NCI-H1048 (cell line): Measurements from ENCODE around the gene HPSE2.
"Not testable (repeated sequence)": the region's sequence is repeated elsewhere in the genome, so short reads cannot be mapped to it uniquely, and the experiment has no call there.

Experiments used
- DNase-seq: peaks from one replicate; lab custom pipeline; 2025; lab: John Stamatoyannopoulos, UW

The HPSE2 gene

DNA sequence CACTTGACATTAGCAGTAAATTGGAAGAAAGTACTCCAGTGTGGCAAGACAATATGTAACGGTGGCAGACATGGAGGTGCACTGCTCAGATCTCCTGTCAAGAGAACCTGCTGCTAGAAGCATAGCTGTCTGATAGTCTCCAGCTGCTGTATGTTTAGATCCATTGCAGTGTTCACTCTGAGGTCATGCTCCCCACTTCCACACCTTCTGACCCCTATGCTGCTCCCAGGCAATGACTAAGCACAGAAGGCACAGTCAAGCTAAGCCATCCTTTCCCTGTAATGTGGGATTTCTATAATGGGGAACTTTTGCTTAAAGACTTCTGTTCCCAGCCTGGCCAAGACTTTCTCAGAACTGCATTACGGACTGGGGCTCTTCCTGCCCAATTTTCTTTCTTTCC lies 315.8 kb downstream of the HPSE2 start:
- no peak for DNase-seq

DNA sequence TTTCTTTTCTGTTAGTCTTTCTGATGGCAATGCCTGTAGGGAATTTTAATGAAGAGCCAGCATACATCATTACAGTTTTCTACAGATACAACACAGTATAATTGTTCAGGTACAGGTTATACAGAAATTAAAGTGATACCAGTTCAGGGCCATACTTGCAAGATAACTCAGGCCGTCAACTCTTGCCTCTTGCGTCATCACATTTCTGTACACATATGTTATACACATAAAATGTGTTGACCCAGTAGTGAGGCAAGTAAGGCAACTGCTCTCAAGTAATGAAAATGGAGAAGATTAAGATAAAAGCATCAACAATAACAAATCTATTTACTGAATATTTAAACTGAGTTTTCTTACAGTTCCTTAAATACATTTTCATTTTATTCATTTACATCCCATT lies 317.8 kb downstream of the HPSE2 start:
- DNase-seq, result no peak

DNA sequence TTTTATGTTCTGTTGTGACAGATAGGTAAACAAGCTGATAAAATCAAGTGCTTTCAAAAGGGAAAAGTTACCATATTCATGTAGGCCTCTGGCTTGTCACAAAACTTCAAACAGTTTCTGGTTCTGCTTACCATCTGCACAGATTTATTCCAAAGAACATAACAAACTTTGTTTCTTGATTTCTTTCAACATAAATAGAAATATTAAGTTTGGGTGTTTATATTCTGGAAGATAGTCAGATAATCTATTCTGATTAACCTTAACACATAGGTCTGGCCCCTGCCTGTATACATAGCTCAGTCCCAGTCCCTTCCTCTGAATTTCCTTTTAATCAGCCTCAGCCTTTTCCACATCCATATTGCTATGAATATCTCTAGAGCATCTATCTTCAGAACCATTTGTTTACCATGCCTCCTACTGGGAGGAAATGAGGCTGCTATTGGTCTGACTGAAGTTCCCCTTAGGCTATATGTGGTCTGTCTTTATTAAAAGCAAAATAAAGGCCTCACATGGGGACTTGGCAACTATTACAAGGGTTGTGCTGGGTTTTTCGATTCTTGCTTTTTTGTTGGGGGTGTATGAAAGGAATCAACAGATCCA lies 319.0 kb downstream of the HPSE2 start:
- DNase-seq, result no peak

DNA sequence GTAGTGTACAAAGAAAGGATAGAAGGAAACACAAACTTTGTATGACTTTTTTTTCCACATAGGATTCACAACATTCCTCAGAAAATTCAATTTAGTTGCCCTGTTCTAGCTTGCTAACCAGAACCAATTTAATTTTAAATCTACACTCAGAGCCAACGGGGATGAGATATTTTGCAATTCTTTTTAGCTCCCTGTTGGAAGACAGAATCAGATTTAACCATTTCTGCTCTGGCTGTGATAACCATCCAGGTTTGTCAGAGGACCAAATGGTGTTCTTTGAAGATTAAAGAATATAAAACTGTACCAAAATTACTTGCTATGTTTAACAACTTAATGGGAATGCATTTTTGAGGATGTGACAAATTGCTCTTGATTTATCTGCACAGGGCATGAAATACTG lies 319.7 kb downstream of the HPSE2 start:
- DNase-seq, result no peak

DNA sequence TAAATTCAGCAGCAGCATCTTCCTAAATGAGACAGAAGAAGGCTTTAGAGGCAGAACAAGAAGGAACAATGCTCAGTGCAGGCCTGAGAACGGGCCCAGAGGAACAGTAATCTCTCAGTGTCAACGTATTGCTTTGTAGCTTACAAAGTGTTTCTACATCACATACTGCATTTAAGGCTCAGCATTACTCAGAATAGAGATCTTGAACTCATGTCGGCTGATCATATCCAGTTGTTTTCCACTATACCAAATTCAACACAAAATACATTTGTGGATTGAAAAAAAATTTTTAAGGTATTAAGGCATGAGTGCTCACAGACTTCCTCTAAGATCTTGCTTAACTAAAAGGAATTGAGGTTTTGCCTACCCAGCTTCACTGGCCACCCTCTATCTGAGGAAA lies 325.1 kb downstream of the HPSE2 start:
- DNase-seq, result no peak

DNA sequence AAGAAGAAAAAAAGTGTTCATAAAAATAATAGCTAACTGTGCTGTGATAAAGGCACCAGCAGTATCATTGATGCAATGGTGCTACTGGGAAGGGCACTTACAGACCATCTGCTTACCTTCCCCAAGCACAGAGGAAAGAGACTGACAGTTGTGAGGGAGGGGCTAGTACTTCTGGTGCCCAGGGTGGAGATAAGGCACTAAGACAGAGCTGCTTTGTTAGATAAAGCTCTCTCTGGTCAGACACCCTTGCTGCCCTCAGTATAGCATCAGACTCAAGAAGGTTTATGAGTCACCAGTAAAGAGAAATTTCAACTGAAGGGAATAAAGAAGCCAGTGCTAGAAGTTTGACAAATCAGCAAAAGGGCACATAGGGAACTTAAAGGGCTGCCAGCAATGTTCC lies 325.6 kb downstream of the HPSE2 start:
- DNase-seq, result no peak

DNA sequence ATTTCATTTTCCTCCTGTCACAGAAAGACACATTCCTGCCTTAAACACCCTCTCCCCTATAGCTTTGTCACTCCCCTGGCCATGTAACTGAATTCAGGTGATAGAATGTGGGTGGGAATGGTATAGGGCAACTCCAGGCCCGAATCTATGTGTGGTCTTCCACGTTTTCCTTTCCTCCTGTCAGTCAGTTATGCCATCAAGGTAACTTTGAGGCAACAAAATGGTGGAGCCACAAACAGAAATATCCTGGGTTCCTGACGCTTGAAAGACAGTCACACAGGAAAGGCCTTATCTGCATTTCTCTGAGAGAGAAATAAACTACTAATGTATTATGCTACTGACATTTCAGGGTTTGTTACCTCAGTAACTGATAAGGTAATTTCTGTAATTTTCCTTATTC lies 326.8 kb downstream of the HPSE2 start:
- no peak for DNase-seq

DNA sequence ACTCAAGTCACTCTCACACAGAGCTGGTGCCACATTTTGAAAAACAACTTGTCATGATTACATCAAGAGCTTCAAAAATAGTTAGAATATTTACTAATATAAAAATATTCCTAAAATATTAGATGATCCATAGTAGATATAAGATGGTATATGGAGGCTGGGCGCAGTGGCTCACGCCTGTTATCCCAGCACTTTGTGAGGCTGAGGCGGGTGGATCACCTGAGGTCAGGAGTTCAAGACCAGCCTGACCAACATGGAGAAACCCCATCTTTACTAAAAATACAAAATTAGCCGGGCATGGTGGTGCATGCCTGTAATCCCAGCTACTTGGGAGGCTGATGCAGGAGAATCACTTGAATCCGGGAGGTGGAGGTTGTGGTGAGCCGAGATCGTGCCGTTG lies 327.4 kb downstream of the HPSE2 start:
- not testable (repeated sequence) for DNase-seq

DNA sequence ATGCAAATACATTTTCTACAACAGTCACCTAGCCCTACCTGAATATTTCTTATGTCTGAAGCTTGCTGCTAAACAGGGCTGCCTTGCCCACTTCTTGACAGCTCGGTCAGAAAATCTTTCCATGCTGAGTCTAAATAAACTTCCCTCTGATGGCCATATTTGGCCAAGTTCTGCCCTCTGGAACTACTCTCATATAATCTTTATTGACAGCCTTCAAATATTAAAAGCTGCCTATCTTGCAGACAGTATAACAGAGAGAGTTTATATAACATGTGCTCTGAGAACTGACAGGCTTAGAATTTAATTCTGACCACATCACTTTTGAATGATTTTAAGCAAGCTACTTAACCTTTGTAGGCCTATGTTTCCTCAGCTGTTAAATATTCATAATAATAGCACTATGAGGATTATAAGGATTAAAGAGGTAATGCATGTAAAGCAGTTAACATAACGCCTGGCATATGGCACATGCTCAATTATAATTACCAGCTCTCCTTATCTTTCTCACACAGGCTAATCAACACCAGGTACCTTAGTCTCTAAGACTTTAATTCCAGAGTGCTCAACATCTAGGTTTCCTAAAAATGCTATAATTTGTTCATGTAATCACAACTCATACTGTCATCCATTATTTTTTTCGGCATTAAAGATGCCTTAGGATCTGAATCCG lies 334.1 kb downstream of the HPSE2 start:
- no peak for DNase-seq

DNA sequence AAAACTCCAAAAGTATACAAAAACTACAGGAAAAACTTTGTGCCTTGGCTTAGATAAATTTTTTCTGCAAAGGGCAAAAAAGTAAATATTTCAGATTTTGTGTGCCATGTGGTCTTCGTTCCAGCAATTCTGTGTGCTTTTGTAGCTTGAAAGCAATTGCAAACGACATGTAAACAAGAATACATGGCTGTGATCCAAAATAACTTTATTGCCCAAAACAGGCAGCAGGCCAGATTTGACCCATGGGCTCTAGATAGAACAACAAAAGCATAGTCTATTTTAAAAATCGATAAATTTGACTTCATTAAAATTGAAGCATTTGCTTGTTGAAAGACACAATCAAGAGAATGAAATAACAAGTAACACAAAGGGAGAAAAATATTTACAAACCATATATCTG lies 336.6 kb downstream of the HPSE2 start:
- no peak for DNase-seq

DNA sequence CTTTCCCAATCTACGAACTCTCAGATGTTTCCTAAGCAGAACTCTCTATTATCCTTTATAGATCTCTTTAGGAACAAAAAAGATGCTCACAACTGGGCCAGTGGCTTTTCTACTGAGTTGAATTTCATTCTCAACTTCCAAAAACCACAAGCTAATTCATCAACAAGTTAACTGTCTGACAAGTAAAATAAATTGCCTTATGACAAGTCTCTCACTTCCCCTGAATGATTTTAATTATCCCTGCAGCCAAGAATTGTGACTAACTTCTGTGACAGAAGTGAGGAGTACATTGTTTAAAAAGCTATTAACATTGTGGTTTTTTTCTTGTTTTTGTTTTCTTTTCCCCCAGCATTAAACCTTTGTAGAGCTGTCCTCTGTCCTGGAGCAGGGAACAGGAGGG lies 343.1 kb downstream of the HPSE2 start:
- DNase-seq, result no peak

DNA sequence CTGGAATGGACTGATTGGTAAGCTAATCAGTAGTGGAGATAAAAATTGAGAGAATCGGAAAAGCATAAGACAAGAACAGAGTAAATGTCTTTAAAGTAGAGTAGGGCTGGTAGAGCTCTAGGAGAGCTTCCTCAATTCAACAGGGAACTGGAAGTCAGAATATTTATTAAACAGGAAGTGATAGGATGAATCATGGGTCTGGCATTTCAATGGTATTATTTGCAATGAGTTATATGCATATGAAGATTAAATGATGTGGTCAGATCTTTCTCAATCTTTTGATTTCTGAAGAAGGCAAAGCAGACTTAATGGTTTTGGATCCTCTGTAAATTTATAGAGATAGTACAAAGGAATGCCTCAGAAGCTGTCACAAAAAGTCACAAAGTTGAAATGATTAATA lies 349.0 kb downstream of the HPSE2 start:
- DNase-seq, result no peak

DNA sequence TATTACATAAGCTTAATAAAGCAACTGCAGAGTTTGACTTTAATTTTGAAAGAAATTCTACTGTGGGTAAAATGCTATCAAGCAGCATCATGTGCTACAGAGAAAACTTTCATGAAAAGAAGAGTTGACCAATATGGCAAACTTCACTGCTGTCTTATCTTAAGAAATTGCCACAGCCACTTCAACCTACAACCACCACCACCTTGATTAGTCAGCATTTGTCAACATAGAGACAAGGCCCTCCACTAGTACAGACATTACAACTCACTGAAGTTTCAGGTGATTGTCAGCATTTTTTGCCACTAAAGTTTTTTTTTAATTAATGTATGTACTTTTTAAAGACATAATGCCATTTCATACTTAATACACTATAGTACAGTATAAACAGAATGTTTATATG lies 350.3 kb downstream of the HPSE2 start:
- DNase-seq, result no peak

DNA sequence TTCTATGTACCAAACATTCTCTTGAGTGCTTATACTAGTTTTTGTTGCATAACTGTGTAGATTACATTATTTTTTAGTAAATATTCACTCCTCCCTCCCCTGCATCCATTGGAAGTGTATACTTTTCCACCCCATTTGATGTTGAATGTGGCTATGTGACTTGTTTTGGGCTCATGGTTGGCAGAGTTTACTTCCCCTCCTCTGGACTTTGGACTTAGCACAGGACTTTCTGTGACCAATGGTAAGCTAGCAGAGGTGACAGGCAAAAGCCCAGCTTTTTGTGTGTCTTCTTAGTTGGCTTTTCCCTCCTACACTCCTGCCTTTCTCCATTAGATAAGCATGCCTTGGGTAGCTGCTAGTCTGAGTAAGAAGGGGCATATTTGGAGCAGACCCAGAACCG lies 353.9 kb downstream of the HPSE2 start:
- no peak for DNase-seq

DNA sequence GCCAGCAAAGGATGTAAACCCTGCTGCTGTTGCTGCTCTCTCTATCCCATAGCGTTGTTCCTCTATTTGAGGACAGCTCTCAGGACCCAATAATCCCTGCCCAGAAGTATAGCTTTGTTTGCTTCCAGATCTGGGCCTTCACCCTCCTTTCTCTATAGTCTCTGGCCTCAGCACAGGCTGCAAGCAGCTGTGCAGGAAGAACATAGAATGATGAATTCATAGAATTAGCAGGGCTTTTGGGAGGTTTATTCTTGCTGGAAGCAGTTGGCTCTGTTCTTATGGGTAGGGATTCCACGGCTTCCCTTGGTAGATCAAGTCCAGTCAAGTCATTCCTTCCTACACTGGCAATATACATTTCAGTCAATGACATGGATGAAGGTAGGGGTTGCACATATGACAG lies 354.7 kb downstream of the HPSE2 start:
- DNase-seq, result no peak

DNA sequence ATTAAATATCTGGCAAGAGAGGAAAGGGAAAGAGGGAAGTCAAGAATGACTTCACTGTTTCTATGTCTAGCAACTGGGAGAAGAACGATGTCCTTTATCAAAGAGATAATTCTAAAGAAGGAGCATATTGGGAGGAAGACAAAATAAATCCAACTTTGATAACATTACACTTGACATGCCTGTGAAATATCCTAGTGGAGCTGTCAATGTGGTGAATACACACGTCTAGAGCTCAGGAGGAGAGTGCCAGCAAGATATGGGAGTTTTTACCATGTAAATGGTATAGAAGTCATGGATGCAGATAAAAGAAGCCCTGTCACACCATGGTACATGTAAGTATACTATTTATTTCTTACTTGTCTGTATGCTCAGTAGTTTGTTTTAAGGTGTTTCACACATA lies 356.7 kb downstream of the HPSE2 start:
- no peak for DNase-seq

DNA sequence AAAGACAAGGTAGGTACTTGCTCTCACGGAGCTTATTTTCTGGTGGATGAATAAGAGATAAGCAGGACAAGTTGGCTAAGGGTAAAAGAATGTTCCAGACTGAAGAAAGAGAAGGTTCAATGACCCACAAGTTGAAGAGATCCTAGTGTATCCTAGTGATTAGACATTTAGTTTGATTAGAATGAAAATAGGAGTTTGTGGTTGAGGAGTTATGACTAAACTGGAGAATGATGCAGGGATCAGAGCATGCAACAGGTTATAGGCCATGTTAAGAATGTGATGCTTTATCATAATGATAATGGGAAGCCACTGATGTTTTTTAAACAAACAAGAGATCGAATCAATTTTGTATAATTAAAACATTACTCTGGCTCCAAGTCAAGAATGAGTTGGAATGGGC lies 357.2 kb downstream of the HPSE2 start:
- no peak for DNase-seq

DNA sequence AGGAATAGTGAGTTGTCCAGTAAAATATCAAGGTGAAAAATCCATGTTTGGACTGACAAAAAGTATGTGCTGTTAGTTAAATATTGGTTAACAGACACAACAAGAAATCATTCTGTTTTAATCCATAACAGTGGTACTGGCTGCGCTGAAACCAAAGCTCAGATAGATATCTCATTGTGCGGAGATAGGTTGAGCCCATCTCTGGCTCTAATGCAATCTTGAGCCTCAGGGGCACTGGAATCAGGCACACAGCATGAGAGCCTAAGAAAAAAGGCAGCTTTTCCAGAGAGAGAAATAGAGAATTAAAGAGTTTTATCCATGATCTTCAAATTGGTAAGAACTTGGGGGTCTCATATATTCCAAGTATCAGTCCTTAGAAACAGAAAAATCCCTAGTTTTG lies 373.7 kb downstream of the HPSE2 start:
- DNase-seq, result no peak

DNA sequence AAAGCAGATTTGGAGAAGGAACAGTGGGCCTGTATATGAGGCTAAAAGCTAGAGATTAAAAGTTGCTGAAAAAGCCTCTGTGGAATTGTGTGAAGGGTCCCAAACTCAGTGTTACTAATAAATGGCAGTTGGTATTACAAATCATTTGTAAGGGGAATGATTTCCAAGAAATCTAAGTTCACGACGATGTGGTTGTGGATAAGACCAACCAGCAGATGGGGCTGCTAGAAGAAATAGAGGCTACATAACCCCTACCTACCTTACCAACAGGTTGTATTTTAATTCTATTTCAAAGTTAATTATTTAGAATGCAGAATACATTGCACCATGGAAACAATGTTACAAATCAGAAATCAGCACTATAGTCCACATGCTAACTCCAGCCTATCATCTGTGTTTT lies 377.1 kb downstream of the HPSE2 start:
- no peak for DNase-seq

DNA sequence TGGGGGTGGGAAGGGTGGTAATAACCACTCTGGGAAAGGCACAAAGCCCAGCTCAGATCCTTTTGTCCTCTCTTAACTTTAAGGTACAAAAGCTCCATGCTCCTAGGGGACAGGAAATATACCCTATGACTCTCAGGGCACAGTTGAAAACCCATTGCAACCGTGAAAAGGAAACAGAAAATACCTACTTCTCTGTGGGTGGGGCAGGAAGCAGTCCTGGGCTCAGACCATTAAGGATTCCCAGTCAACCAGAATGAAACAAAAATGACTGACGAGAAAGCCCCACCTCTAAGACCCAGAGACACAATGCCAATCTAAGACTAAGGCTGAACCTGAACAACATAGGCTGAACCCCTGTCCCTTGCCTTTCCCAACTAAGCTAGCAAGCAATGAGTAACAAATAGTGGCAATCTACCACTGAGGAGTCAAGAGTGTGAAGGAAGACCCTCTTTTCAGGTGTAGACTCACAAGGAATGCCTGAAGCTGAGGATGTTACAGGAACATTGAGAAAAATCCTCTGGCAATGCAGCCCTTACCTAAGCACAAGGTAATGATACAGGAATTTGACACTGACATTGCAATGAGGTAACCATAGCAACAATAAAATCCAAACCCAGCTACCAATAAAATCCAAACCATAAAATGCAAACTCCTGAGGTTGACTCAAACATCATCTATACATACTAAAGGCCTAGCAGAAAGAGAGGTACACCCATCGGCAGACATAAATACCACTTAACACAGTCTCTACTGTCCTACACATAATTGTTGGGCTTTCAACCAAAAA lies 380.1 kb downstream of the HPSE2 start:
- DNase-seq, result no peak

DNA sequence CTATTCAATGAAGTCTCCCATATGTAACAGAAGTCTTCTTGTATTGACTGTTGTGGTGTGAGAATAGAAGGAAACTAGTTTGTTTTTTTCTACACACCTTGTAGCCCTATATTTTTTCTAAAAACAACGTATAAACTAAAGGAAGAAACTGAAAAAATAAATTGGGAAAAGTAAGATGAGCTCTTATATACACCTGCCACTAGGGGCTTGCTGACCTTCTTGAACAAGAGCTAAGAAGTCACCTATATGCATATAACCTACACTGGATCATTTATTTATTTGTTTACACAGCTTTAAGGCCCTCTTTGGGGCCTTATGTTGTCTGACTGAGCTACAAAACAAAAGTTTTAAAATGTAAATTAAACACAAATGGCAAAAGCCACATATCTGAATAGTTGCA lies 383.0 kb downstream of the HPSE2 start:
- DNase-seq, result no peak

DNA sequence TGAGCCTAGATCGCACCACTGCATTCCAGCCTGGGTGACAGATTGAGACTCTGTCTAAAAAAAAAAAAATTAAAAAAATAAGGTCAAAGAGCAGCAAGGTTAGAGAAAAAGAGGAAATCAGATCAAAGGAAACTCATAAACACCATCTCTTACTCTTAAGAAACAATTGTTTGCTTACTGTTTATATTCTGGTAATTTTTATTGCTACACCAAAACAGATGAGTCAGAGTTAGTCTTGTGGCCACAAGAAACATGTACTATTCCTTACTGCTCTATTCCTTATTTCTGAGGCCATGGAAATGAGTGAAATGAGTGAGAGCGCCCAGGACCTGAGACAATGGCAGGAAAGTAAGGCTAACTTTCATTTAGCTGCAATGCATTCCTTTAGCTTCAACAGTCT lies 387.3 kb downstream of the HPSE2 start:
- no peak for DNase-seq

DNA sequence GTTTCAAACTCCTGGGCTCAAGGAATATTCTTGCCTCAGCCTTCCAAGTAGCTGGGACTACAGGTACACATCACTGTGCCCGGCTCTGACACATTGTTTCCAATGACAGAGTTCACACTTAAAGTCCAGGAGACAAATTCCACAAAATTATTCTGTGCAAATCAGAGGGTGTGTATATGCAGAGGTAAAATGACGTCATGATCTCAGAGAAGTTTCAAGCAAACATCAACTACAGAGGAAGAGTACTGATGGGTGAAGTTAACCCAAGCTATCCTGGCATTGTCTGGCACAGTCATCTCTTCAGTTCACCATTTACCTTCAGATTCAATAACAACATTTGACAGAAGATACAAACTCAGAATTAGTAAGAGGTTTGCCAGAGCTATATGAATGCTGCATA lies 388.9 kb downstream of the HPSE2 start:
- DNase-seq, result no peak

DNA sequence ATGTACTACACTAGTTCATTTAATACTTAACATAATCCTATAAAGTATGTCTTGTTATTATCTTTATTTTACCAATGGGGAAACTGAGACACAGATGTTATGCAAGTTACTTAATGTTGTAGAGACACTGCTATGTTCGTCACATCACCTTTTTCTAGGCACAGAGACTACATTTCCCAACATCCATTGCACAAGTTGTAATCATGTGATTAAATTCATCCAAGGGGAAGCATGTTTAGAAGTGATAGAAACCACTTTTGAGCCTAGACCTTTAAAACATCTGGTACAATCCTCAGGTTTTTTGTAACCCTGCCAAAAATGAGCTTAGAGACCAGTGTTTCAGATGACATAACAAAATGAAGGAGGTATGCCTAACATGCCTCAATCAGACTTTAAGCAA lies 402.1 kb downstream of the HPSE2 start:
- no peak for DNase-seq
